ENCODE data around the gene ZBTB4. TPM values are rescaled to one million over a fixed set of nuclear protein-coding genes. Genes with fewer than 3 reads are reported as not detected.

The ZBTB4 gene
- total and polyA plus RNA-seq, 2 experiments from 2014 or later = 3.6 to 11.2 TPM

DNA sequence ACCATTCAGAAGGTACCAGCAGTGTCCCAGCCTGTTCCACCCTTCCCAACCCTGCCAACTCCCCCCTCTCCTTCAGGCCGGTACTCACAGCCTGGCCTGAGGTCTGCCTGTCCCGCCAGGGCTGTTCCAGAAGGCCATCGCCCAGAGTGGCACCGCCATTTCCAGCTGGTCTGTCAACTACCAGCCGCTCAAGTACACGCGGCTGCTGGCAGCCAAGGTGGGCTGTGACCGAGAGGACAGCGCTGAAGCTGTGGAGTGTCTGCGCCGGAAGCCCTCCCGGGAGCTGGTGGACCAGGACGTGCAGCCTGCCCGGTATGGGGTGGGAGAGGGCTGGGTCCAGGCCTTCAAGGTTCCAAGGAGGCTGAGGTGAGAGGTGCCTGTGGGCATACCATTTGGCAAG is 64.6 kb downstream of the ZBTB4 start:
- H3K27me3 ChIP-seq (ENCODE audit: insufficient read depth) = no peaks in the 10 kb centered on the region
- H3K4me3 ChIP-seq = no peak overlapping the region
- no peaks in the 10 kb centered on the region for H3K79me2 ChIP-seq (replicated peaks; ENCODE audit: insufficient read depth)
- H3F3A ChIP-seq (replicated peaks; ENCODE audit: low read depth) = no peaks in the 10 kb centered on the region
- peaks cover 28% of the 10 kb centered on the region for H3K36me3 Mint-ChIP-seq (ENCODE audit: low read depth)
- TF ChIP-seq EZH2 (IDR thresholded peaks at IDR 0.05; ENCODE audit: low read depth, unreplicated experiment) (no peak), EZH2phosphoT487 (IDR thresholded peaks at IDR 0.05; ENCODE audit: unreplicated experiment) (no peak), STAT1 (IDR thresholded peaks at IDR 0.05; ENCODE audit: unreplicated experiment) (no peak), ZNF114 (CRISPR knock-in tag; IDR thresholded peaks at IDR 0.05) (no peak), ZNF331 (CRISPR knock-in tag; IDR thresholded peaks at IDR 0.05; ENCODE audit: low read depth) (no peak), POLR2AphosphoS5 (IDR thresholded peaks at IDR 0.05; ENCODE audit: low read depth) (no peak), CREB1 (CRISPR knock-in tag; IDR thresholded peaks at IDR 0.05; ENCODE audit: low read depth) (no peak)
- TF ChIP-seq, protein P1, sequence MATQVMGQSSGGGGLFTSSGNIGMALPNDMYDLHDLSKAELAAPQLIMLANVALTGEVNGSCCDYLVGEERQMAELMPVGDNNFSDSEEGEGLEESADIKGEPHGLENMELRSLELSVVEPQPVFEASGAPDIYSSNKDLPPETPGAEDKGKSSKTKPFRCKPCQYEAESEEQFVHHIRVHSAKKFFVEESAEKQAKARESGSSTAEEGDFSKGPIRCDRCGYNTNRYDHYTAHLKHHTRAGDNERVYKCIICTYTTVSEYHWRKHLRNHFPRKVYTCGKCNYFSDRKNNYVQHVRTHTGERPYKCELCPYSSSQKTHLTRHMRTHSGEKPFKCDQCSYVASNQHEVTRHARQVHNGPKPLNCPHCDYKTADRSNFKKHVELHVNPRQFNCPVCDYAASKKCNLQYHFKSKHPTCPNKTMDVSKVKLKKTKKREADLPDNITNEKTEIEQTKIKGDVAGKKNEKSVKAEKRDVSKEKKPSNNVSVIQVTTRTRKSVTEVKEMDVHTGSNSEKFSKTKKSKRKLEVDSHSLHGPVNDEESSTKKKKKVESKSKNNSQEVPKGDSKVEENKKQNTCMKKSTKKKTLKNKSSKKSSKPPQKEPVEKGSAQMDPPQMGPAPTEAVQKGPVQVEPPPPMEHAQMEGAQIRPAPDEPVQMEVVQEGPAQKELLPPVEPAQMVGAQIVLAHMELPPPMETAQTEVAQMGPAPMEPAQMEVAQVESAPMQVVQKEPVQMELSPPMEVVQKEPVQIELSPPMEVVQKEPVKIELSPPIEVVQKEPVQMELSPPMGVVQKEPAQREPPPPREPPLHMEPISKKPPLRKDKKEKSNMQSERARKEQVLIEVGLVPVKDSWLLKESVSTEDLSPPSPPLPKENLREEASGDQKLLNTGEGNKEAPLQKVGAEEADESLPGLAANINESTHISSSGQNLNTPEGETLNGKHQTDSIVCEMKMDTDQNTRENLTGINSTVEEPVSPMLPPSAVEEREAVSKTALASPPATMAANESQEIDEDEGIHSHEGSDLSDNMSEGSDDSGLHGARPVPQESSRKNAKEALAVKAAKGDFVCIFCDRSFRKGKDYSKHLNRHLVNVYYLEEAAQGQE (IDR thresholded peaks at IDR 0.05; ENCODE audit: unreplicated experiment) = no peak
- TF ChIP-seq, protein P2, sequence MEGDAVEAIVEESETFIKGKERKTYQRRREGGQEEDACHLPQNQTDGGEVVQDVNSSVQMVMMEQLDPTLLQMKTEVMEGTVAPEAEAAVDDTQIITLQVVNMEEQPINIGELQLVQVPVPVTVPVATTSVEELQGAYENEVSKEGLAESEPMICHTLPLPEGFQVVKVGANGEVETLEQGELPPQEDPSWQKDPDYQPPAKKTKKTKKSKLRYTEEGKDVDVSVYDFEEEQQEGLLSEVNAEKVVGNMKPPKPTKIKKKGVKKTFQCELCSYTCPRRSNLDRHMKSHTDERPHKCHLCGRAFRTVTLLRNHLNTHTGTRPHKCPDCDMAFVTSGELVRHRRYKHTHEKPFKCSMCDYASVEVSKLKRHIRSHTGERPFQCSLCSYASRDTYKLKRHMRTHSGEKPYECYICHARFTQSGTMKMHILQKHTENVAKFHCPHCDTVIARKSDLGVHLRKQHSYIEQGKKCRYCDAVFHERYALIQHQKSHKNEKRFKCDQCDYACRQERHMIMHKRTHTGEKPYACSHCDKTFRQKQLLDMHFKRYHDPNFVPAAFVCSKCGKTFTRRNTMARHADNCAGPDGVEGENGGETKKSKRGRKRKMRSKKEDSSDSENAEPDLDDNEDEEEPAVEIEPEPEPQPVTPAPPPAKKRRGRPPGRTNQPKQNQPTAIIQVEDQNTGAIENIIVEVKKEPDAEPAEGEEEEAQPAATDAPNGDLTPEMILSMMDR (conservative IDR thresholded peaks at IDR 0.05; ENCODE audit: low read depth in 2 of 2) = no peak
- TF ChIP-seq, protein P3, sequence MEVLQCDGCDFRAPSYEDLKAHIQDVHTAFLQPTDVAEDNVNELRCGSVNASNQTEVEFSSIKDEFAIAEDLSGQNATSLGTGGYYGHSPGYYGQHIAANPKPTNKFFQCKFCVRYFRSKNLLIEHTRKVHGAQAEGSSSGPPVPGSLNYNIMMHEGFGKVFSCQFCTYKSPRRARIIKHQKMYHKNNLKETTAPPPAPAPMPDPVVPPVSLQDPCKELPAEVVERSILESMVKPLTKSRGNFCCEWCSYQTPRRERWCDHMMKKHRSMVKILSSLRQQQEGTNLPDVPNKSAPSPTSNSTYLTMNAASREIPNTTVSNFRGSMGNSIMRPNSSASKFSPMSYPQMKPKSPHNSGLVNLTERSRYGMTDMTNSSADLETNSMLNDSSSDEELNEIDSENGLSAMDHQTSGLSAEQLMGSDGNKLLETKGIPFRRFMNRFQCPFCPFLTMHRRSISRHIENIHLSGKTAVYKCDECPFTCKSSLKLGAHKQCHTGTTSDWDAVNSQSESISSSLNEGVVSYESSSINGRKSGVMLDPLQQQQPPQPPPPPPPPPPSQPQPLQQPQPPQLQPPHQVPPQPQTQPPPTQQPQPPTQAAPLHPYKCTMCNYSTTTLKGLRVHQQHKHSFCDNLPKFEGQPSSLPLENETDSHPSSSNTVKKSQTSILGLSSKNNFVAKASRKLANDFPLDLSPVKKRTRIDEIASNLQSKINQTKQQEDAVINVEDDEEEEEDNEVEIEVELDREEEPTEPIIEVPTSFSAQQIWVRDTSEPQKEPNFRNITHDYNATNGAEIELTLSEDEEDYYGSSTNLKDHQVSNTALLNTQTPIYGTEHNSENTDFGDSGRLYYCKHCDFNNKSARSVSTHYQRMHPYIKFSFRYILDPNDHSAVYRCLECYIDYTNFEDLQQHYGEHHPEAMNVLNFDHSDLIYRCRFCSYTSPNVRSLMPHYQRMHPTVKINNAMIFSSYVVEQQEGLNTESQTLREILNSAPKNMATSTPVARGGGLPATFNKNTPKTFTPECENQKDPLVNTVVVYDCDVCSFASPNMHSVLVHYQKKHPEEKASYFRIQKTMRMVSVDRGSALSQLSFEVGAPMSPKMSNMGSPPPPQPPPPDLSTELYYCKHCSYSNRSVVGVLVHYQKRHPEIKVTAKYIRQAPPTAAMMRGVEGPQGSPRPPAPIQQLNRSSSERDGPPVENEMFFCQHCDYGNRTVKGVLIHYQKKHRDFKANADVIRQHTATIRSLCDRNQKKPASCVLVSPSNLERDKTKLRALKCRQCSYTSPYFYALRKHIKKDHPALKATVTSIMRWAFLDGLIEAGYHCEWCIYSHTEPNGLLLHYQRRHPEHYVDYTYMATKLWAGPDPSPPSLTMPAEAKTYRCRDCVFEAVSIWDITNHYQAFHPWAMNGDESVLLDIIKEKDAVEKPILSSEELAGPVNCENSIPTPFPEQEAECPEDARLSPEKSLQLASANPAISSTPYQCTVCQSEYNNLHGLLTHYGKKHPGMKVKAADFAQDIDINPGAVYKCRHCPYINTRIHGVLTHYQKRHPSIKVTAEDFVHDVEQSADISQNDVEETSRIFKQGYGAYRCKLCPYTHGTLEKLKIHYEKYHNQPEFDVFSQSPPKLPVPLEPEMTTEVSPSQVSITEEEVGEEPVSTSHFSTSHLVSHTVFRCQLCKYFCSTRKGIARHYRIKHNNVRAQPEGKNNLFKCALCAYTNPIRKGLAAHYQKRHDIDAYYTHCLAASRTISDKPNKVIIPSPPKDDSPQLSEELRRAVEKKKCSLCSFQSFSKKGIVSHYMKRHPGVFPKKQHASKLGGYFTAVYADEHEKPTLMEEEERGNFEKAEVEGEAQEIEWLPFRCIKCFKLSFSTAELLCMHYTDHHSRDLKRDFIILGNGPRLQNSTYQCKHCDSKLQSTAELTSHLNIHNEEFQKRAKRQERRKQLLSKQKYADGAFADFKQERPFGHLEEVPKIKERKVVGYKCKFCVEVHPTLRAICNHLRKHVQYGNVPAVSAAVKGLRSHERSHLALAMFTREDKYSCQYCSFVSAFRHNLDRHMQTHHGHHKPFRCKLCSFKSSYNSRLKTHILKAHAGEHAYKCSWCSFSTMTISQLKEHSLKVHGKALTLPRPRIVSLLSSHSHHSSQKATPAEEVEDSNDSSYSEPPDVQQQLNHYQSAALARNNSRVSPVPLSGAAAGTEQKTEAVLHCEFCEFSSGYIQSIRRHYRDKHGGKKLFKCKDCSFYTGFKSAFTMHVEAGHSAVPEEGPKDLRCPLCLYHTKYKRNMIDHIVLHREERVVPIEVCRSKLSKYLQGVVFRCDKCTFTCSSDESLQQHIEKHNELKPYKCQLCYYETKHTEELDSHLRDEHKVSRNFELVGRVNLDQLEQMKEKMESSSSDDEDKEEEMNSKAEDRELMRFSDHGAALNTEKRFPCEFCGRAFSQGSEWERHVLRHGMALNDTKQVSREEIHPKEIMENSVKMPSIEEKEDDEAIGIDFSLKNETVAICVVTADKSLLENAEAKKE (CRISPR knock-in tag; IDR thresholded peaks at IDR 0.05) = no peak
- H3K27ac Mint-ChIP-seq = no peak overlapping the region
- no peaks in the 10 kb centered on the region for H3K9me3 Mint-ChIP-seq
- no peak overlapping the region for H3K4me3 Mint-ChIP-seq
- H3K27me3 Mint-ChIP-seq (ENCODE audit: insufficient read depth, low read depth, poor library complexity) = peaks cover 11% of the 10 kb centered on the region
- H4K20me1 ChIP-seq (replicated peaks; ENCODE audit: insufficient read depth) = no peaks in the 10 kb centered on the region; the same call in 1 of the 2 replicates
- H3K4me1 Mint-ChIP-seq = peaks cover 33% of the 10 kb centered on the region
- H3K4me1 ChIP-seq (ENCODE audit: insufficient read depth) = no peaks in the 10 kb centered on the region
- no peak overlapping the region for H3K4me2 ChIP-seq
- H3K27ac ChIP-seq (ENCODE audit: low read depth) = no peak overlapping the region
- no peaks in the 10 kb centered on the region; the same call in 1 of the 2 replicates for H3K36me3 ChIP-seq (ENCODE audit: insufficient read depth)
- H2AFZ ChIP-seq = no peak overlapping the region
- no peaks in the 10 kb centered on the region for H3K9me2 ChIP-seq (ENCODE audit: insufficient read depth)
- ATAC-seq (no peak), DNase-seq (ENCODE audit: low spot score) (no peak)
